Measurements from ENCODE around the gene TRIM45.

DNA sequence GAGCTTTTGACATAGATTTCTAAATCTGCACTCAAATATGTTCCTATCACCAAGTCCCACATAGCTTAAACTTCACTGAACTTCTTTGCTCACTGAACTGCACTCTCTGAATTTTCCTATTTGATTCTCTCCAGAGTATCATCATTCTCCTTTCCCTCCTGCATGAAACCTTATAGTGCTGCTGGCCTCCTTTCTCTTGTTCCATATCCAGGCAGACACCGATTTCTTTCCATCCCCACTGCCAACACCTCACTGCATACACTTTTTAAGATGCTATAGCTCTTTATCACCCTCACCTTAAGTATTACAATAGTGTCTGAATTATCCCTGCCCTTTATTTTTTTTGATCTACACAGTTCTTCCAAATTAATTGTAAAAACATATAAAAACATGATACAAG lies 3.1 kb upstream of the TRIM45 start:
- TF ChIP-seq MBNL3 (CRISPR knock-in tag; conservative IDR thresholded peaks at IDR 0.05) (no peak), RFX5 (IDR thresholded peaks at IDR 0.05; ENCODE audit: low read depth, low read length) (no peak), SNAI1 (CRISPR knock-in tag; IDR thresholded peaks at IDR 0.05; ENCODE audit: borderline replicate concordance) (no peak), RNF2 (conservative IDR thresholded peaks at IDR 0.05; ENCODE audit: low read depth) (no peak), POLR2AphosphoS5 (IDR thresholded peaks at IDR 0.05; ENCODE audit: low read depth, low read length) (no peak), ZNF703 (CRISPR knock-in tag; IDR thresholded peaks at IDR 0.05; ENCODE audit: borderline replicate concordance) (no peak), SMC3 (IDR thresholded peaks at IDR 0.05; ENCODE audit: low read length) (no peak), ESRRA (CRISPR knock-in tag; IDR thresholded peaks at IDR 0.05; ENCODE audit: low read depth) (no peak), NR2F1 (CRISPR knock-in tag; IDR thresholded peaks at IDR 0.05) (no peak)
- TF ChIP-seq, protein P1, sequence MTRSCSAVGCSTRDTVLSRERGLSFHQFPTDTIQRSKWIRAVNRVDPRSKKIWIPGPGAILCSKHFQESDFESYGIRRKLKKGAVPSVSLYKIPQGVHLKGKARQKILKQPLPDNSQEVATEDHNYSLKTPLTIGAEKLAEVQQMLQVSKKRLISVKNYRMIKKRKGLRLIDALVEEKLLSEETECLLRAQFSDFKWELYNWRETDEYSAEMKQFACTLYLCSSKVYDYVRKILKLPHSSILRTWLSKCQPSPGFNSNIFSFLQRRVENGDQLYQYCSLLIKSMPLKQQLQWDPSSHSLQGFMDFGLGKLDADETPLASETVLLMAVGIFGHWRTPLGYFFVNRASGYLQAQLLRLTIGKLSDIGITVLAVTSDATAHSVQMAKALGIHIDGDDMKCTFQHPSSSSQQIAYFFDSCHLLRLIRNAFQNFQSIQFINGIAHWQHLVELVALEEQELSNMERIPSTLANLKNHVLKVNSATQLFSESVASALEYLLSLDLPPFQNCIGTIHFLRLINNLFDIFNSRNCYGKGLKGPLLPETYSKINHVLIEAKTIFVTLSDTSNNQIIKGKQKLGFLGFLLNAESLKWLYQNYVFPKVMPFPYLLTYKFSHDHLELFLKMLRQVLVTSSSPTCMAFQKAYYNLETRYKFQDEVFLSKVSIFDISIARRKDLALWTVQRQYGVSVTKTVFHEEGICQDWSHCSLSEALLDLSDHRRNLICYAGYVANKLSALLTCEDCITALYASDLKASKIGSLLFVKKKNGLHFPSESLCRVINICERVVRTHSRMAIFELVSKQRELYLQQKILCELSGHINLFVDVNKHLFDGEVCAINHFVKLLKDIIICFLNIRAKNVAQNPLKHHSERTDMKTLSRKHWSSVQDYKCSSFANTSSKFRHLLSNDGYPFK (CRISPR knock-in tag; IDR thresholded peaks at IDR 0.05; ENCODE audit: borderline replicate concordance) = no peak

Data from HepG2 (cell line).